ENCODE measurements around the gene FIZ1. TPM values are rescaled to one million over a fixed set of nuclear protein-coding genes. Genes with fewer than 3 reads are reported as not detected.

Gene FIZ1
- total RNA-seq, 1 experiment from 2014 or later = 21.5 TPM

DNA sequence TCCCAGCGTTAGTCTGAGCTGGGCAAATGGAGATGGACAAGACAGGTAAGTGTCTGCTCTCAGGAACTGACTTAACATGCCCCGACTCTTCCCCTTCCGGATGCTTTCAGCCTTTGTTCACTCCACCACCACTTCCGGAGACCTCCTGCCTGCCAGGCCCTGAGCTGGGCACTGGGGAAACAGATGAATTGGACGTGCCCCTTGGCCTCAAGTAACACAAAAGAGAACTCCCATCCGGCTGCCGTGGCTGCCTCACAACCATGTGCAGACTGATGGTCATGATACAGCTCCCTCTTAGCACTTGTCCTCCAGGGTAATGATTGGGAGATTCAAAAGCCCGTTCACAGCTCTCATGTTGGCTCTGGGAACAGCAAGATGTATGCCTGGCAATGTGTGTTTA, 18.1 kb upstream of the FIZ1 start:
- no peaks in the 10 kb centered on the region for H3K79me1 ChIP-seq (ENCODE audit: insufficient read depth, low read depth, low read length, poor library complexity, severe bottlenecking)
- no peaks in the 10 kb centered on the region for H3K27me3 ChIP-seq (ENCODE audit: insufficient read depth, low read length)
- no peak for DNase-seq
- WGBS (ENCODE audit: extremely low coverage, insufficient read length, low lambda C conversion rate) = no CpG with 5 or more reads among the region's 8 CpGs
- H3K4me2 ChIP-seq (ENCODE audit: insufficient read depth, insufficient read length, low read length) = no peak overlapping the region
- H3K79me2 ChIP-seq (ENCODE audit: insufficient read depth, low read length) = no peaks in the 10 kb centered on the region
- H3K4ac ChIP-seq (ENCODE audit: low read depth, low read length) = no peak overlapping the region
- Mint-ChIP-seq H3K9me3 (no peaks in the 10 kb centered on the region; a peak in 1 of 5 replicates), H3K4me1 (peaks cover 0 to 2% of the 10 kb centered on the region in 2 experiments; a peak in 1 of 4 replicates), H3K27ac (no peak overlapping the region; a peak in 2 of 7 replicates), H3K36me3 (ENCODE audit: insufficient read depth in 1 of 3, low read depth in 3 of 3) (peaks cover 22 to 46% (median 46%) of the 10 kb centered on the region in 3 experiments), H3K27me3 (ENCODE audit: low read depth) (peaks cover 2% of the 10 kb centered on the region), H3K4me3 (no peak overlapping the region)
- TF ChIP-seq, protein P1, sequence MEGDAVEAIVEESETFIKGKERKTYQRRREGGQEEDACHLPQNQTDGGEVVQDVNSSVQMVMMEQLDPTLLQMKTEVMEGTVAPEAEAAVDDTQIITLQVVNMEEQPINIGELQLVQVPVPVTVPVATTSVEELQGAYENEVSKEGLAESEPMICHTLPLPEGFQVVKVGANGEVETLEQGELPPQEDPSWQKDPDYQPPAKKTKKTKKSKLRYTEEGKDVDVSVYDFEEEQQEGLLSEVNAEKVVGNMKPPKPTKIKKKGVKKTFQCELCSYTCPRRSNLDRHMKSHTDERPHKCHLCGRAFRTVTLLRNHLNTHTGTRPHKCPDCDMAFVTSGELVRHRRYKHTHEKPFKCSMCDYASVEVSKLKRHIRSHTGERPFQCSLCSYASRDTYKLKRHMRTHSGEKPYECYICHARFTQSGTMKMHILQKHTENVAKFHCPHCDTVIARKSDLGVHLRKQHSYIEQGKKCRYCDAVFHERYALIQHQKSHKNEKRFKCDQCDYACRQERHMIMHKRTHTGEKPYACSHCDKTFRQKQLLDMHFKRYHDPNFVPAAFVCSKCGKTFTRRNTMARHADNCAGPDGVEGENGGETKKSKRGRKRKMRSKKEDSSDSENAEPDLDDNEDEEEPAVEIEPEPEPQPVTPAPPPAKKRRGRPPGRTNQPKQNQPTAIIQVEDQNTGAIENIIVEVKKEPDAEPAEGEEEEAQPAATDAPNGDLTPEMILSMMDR (conservative IDR thresholded peaks at IDR 0.05) = no peak
- no peak overlapping the region for H3T11ph ChIP-seq (ENCODE audit: low read length)
- H2BK20ac ChIP-seq (ENCODE audit: low read depth, low read length, poor library complexity, severe bottlenecking) = no peak overlapping the region
- H2BK120ac ChIP-seq (ENCODE audit: low read depth, low read length, poor library complexity, severe bottlenecking) = no peak overlapping the region
- no peaks in the 10 kb centered on the region for H3K9me3 ChIP-seq (ENCODE audit: control insufficient read depth, low read depth, low read length)
- no peak overlapping the region for H2AFZ ChIP-seq (ENCODE audit: low read length)
- no peaks in the 10 kb centered on the region for H3K23me2 ChIP-seq (ENCODE audit: insufficient read length, low read depth, low read length, poor library complexity, severe bottlenecking)
- H3K27ac ChIP-seq (ENCODE audit: insufficient read length, low read depth, low read length) = no peak overlapping the region
- H4K5ac ChIP-seq (ENCODE audit: insufficient read length, low read depth, low read length) = no peak overlapping the region
- no peak overlapping the region for H4K91ac ChIP-seq (ENCODE audit: insufficient read length, low read depth, low read length)
- H2BK15ac ChIP-seq (ENCODE audit: low read depth, low read length) = no peak overlapping the region
- H3K14ac ChIP-seq (ENCODE audit: insufficient read depth, low read length) = no peak overlapping the region
- H3K56ac ChIP-seq (ENCODE audit: insufficient read length, low read depth, low read length) = no peak overlapping the region
- H4K20me1 ChIP-seq (ENCODE audit: control insufficient read depth, insufficient read depth, insufficient read length) = no peaks in the 10 kb centered on the region
- no peak overlapping the region for H3K9ac ChIP-seq (ENCODE audit: extremely low read depth, insufficient read length, low read length)
- H2AK5ac ChIP-seq (ENCODE audit: insufficient read length, low read length) = no peak overlapping the region
- H4K8ac ChIP-seq (replicated peaks; ENCODE audit: insufficient read length, low read depth, low read length) = no peak overlapping the region
- H2BK12ac ChIP-seq (ENCODE audit: insufficient read length, low read depth, low read length) = no peak overlapping the region
- no peak overlapping the region for H3K23ac ChIP-seq (ENCODE audit: insufficient read length, low read depth, low read length)
- no peak overlapping the region for H3K18ac ChIP-seq (ENCODE audit: insufficient read length, low read depth, low read length)
- no peak overlapping the region for H2BK5ac ChIP-seq (ENCODE audit: insufficient read length, low read length)
- H3K4me1 ChIP-seq (ENCODE audit: insufficient read depth, low read length) = no peaks in the 10 kb centered on the region
